K562 (cell line): Measurements from ENCODE around the gene C1orf74. TPM values are rescaled to one million over a fixed set of nuclear protein-coding genes. Genes with fewer than 3 reads are reported as not detected.

Source experiments
- ADNP ChIP-seq: fragments of 200-800 bp; sonication (Bioruptor generic); IDR thresholded peaks from 2 replicates; pipeline ENCODE4 v1.6.1; 2016; ENCODE audit warnings: missing genetic modification characterization, missing compliant biosample characterization
- CAMTA2 ChIP-seq: fragments of 250-450 bp; sonication (Bioruptor Pico); conservative IDR thresholded peaks from 2 replicates; pipeline ENCODE4 v1.5.1; 2022
- CBFA2T2 ChIP-seq: fragments of 450-650 bp; conservative IDR thresholded peaks from 2 replicates; pipeline ENCODE4 v1.6.1; 2017; ENCODE audit warnings: mild to moderate bottlenecking
- CHD1 ChIP-seq: fragments of 200-600 bp; sonication (generic); IDR thresholded peaks from one replicate; pipeline ENCODE4 v1.6.1; 2012; ENCODE audit warnings: mild to moderate bottlenecking, moderate library complexity, low read length, inconsistent platforms
- ESRRA ChIP-seq: fragments of 450-650 bp; IDR thresholded peaks from 2 replicates; pipeline ENCODE4 v1.6.1; 2014; ENCODE audit warnings: low read depth, mild to moderate bottlenecking, moderate library complexity, borderline replicate concordance
- NCOR1 ChIP-seq: fragments of 450-650 bp; IDR thresholded peaks from 2 replicates; pipeline ENCODE4 v1.6.1; 2016; ENCODE audit warnings: mild to moderate bottlenecking, moderate library complexity
- RFX7 ChIP-seq: fragments of 250-450 bp; sonication (Bioruptor Pico); IDR thresholded peaks from 2 replicates; pipeline ENCODE4 v1.5.1; 2021; ENCODE audit warnings: mild to moderate bottlenecking
- ZNF143 ChIP-seq: sonication (generic); formaldehyde crosslinking; IDR thresholded peaks from 2 replicates; pipeline ENCODE4 v1.9.0; 2022; ENCODE audit warnings: mild to moderate bottlenecking, missing genetic modification reagents
- ZNF24 ChIP-seq: fragments of 450-650 bp; IDR thresholded peaks from 2 replicates; pipeline ENCODE4 v1.6.1; 2016
- ZNF274 ChIP-seq: IDR thresholded peaks from 2 replicates; pipeline ENCODE4 v1.6.1; 2011; ENCODE audit warnings: low read depth, mild to moderate bottlenecking, low read length, moderate library complexity, borderline replicate concordance
- ZNF696 ChIP-seq: fragments of 250-450 bp; sonication (Bioruptor Pico); conservative IDR thresholded peaks from 2 replicates; pipeline ENCODE4 v1.4.0; 2020; ENCODE audit warnings: mild to moderate bottlenecking, moderate library complexity
- ZNF830 ChIP-seq: fragments of 250-450 bp; sonication (Bioruptor Pico); IDR thresholded peaks from 2 replicates; pipeline ENCODE4 v1.5.0; 2021; ENCODE audit warnings: mild to moderate bottlenecking
- polyA plus RNA-seq, 8 experiments: library from polyadenylated mRNA; depleted of rRNA in 4 of 8; stranded (reverse) in 5 of 8; unstranded in 3 of 8; fragments of >200 nt; fragmentation: Nextera tagmentation in 2 of 8; fragmentation: Illumina TruSeq in 1 of 8; extraction: Ambion mirVana in 2 of 8; extraction: Trizol in 1 of 8; gene quantifications; 2 replicates each; pipeline versions ENCODE4 v1.2.1 to v1.2.3, GENCODE V29; 2011 to 2014; ENCODE audit warnings: inconsistent platforms in 1 of 8, missing spikeins in 1 of 8
- total RNA-seq, 7 experiments: library from RNA; depleted of rRNA in 6 of 7; stranded (reverse); fragments of >200 nt in 6 of 7; fragmentation: Illumina TruSeq in 2 of 7; extraction: Trizol in 2 of 7; gene quantifications; 2 replicates each; pipeline versions ENCODE4 v1.2.1 to v1.2.3, GENCODE V29; 2011 to 2021; ENCODE audit warnings: low replicate concordance in 1 of 7
- TF ChIP-seq, protein P1 (sequence below), 2 experiments: fragments of 450-650 bp in 1 of 2; sonication (generic) in 1 of 2; formaldehyde crosslinking in 1 of 2; IDR thresholded peaks in 1 of 2; conservative IDR thresholded peaks in 1 of 2; 2 replicates each; pipeline versions ENCODE4 v1.6.1 to v1.8.1; 2016 to 2023; ENCODE audit warnings: mild to moderate bottlenecking in 2 of 2, moderate library complexity in 2 of 2, inconsistent platforms in 1 of 2, missing genetic modification reagents in 1 of 2
- TF ChIP-seq, protein P2 (sequence below): fragments of 450-650 bp; IDR thresholded peaks from 2 replicates; pipeline ENCODE4 v1.6.1; 2016; ENCODE audit warnings: mild to moderate bottlenecking, moderate library complexity
- TF ChIP-seq, protein P3 (sequence below): sonication (generic); formaldehyde crosslinking; IDR thresholded peaks from 2 replicates; pipeline ENCODE4 v1.8.0; 2022; ENCODE audit warnings: mild to moderate bottlenecking, missing genetic modification reagents

C1orf74 gene
- total and polyA plus RNA-seq, 9 of the 15 experiments (the other 6 are each of a cell fraction or from before 2014, with no cell fraction given): 4.0 to 7.6 (median 5.7) TPM

DNA sequence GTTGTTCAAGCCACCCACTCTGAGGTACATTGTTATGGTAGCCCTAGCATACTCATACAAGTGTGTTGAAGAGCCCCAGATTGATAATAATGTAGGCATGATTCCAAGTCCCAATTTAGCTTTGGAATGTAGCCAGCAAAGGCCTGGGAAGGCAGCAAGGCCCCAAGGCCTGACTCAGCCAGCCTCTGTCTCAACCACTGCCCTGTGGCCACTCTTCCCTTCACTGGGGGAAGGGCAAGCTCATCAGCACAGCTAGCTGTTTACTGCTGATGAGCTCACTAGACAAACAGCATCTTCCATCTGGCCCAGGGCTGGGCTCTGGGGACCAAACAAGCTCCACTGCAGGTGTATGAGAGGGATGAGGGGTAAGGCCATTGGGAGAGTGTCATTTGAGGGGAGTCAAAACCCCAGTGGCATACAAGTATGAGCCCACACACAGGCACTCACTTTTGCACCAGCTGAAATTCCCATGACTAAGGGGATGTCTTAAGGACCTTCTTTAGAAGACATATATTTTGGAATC, 23.8 kb upstream of the C1orf74 start (continued):
- TF ChIP-seq, protein P1, sequence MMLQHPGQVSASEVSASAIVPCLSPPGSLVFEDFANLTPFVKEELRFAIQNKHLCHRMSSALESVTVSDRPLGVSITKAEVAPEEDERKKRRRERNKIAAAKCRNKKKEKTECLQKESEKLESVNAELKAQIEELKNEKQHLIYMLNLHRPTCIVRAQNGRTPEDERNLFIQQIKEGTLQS (IDR thresholded peaks at IDR 0.05): peak; percentile 86
- TF ChIP-seq, protein P1 (CRISPR knock-in tag; conservative IDR thresholded peaks at IDR 0.05): 0 out of 2 replicates have a peak, but pooled peaks have one; percentile 20
- TF ChIP-seq ZNF24 (no peak), ZNF696 (CRISPR knock-in tag) (no peak), ZNF830 (CRISPR knock-in tag) (no peak), RFX7 (no peak), ZNF143 (CRISPR knock-in tag) (no peak), ADNP (tag) (no peak), CBFA2T2 (peak; percentile 40; the same call in 1 of the 2 replicates), NCOR1 (peak; percentile 49; the same call in 1 of the 2 replicates), CHD1 (no peak), ESRRA (no peak), ZNF274 (no peak), CAMTA2 (no peak)
- TF ChIP-seq, protein P2, sequence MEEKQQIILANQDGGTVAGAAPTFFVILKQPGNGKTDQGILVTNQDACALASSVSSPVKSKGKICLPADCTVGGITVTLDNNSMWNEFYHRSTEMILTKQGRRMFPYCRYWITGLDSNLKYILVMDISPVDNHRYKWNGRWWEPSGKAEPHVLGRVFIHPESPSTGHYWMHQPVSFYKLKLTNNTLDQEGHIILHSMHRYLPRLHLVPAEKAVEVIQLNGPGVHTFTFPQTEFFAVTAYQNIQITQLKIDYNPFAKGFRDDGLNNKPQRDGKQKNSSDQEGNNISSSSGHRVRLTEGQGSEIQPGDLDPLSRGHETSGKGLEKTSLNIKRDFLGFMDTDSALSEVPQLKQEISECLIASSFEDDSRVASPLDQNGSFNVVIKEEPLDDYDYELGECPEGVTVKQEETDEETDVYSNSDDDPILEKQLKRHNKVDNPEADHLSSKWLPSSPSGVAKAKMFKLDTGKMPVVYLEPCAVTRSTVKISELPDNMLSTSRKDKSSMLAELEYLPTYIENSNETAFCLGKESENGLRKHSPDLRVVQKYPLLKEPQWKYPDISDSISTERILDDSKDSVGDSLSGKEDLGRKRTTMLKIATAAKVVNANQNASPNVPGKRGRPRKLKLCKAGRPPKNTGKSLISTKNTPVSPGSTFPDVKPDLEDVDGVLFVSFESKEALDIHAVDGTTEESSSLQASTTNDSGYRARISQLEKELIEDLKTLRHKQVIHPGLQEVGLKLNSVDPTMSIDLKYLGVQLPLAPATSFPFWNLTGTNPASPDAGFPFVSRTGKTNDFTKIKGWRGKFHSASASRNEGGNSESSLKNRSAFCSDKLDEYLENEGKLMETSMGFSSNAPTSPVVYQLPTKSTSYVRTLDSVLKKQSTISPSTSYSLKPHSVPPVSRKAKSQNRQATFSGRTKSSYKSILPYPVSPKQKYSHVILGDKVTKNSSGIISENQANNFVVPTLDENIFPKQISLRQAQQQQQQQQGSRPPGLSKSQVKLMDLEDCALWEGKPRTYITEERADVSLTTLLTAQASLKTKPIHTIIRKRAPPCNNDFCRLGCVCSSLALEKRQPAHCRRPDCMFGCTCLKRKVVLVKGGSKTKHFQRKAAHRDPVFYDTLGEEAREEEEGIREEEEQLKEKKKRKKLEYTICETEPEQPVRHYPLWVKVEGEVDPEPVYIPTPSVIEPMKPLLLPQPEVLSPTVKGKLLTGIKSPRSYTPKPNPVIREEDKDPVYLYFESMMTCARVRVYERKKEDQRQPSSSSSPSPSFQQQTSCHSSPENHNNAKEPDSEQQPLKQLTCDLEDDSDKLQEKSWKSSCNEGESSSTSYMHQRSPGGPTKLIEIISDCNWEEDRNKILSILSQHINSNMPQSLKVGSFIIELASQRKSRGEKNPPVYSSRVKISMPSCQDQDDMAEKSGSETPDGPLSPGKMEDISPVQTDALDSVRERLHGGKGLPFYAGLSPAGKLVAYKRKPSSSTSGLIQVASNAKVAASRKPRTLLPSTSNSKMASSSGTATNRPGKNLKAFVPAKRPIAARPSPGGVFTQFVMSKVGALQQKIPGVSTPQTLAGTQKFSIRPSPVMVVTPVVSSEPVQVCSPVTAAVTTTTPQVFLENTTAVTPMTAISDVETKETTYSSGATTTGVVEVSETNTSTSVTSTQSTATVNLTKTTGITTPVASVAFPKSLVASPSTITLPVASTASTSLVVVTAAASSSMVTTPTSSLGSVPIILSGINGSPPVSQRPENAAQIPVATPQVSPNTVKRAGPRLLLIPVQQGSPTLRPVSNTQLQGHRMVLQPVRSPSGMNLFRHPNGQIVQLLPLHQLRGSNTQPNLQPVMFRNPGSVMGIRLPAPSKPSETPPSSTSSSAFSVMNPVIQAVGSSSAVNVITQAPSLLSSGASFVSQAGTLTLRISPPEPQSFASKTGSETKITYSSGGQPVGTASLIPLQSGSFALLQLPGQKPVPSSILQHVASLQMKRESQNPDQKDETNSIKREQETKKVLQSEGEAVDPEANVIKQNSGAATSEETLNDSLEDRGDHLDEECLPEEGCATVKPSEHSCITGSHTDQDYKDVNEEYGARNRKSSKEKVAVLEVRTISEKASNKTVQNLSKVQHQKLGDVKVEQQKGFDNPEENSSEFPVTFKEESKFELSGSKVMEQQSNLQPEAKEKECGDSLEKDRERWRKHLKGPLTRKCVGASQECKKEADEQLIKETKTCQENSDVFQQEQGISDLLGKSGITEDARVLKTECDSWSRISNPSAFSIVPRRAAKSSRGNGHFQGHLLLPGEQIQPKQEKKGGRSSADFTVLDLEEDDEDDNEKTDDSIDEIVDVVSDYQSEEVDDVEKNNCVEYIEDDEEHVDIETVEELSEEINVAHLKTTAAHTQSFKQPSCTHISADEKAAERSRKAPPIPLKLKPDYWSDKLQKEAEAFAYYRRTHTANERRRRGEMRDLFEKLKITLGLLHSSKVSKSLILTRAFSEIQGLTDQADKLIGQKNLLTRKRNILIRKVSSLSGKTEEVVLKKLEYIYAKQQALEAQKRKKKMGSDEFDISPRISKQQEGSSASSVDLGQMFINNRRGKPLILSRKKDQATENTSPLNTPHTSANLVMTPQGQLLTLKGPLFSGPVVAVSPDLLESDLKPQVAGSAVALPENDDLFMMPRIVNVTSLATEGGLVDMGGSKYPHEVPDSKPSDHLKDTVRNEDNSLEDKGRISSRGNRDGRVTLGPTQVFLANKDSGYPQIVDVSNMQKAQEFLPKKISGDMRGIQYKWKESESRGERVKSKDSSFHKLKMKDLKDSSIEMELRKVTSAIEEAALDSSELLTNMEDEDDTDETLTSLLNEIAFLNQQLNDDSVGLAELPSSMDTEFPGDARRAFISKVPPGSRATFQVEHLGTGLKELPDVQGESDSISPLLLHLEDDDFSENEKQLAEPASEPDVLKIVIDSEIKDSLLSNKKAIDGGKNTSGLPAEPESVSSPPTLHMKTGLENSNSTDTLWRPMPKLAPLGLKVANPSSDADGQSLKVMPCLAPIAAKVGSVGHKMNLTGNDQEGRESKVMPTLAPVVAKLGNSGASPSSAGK: no peak
- TF ChIP-seq, protein P3, sequence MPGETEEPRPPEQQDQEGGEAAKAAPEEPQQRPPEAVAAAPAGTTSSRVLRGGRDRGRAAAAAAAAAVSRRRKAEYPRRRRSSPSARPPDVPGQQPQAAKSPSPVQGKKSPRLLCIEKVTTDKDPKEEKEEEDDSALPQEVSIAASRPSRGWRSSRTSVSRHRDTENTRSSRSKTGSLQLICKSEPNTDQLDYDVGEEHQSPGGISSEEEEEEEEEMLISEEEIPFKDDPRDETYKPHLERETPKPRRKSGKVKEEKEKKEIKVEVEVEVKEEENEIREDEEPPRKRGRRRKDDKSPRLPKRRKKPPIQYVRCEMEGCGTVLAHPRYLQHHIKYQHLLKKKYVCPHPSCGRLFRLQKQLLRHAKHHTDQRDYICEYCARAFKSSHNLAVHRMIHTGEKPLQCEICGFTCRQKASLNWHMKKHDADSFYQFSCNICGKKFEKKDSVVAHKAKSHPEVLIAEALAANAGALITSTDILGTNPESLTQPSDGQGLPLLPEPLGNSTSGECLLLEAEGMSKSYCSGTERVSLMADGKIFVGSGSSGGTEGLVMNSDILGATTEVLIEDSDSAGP (CRISPR knock-in tag): no peak
